Tibial nerve (tissue), 4 donors: ENCODE measurements around the gene GGTLC2. TPM values are rescaled to one million over a fixed set of nuclear protein-coding genes. Genes with fewer than 3 reads are reported as not detected.

ENCODE experiments used
- DNase-seq, 2 donors: peaks; one replicate each; pipeline ENCODE4 v3.0.0-alpha.2; 2019; ENCODE audit warnings: low spot score in 2 of 2
- H3K27ac ChIP-seq, 4 donors: fragments of 200-600 bp; sonication (generic) in 3 of 4; one replicate each; pipeline ENCODE4 v1.5.1; 2017 to 2019; ENCODE audit warnings: mild to moderate bottlenecking in 1 of 4
- H3K27me3 ChIP-seq, 2 donors: fragments of 200-600 bp; sonication (generic) in 1 of 2; one replicate each; pipeline versions ENCODE4 v1.5.1 to v1.6.0; 2017 to 2019
- H3K36me3 ChIP-seq, 3 donors: fragments of 200-600 bp; sonication (generic); one replicate each; pipeline ENCODE4 v1.5.1; 2018 to 2019
- H3K4me1 ChIP-seq, 4 donors: fragments of 200-600 bp; sonication (generic) in 3 of 4; one replicate each; pipeline ENCODE4 v1.5.1; 2017 to 2019
- H3K4me3 ChIP-seq, 4 donors: fragments of 200-600 bp; sonication (generic) in 3 of 4; one replicate each; pipeline ENCODE4 v1.5.1; 2017 to 2019; ENCODE audit warnings: mild to moderate bottlenecking in 1 of 4, moderate library complexity in 1 of 4
- H3K9me3 ChIP-seq, 4 donors: fragments of 200-600 bp; sonication (generic) in 3 of 4; one replicate each; pipeline ENCODE4 v1.5.1; 2017 to 2019
- EP300 ChIP-seq, 2 donors: sonication (generic); formaldehyde crosslinking; IDR thresholded peaks; one replicate each; pipeline ENCODE4 v1.6.1; 2017; ENCODE audit warnings: antibody characterized with exemption in 2 of 2, mild to moderate bottlenecking in 1 of 2
- POLR2A ChIP-seq, 2 donors: fragments of 450-650 bp; IDR thresholded peaks; one replicate each; pipeline ENCODE4 v1.6.1; 2017; ENCODE audit warnings: antibody characterized with exemption in 2 of 2, mild to moderate bottlenecking in 2 of 2, moderate library complexity in 2 of 2
- WGBS, 2 donors: methylation state at CpG; one replicate each; pipeline ENCODE4 v1.1.5; 2018; 5-methylcytosine and 5-hydroxymethylcytosine counted together
- total RNA-seq, 4 donors: library from RNA; depleted of rRNA; stranded (reverse); fragments of >200 nt; gene quantifications; one replicate each; pipeline ENCODE4 v1.1.0, GENCODE V29; 2016
- TF ChIP-seq, protein P1 (sequence below), 5 experiments: fragments of 200-600 bp in 3 of 5; fragments of 450-650 bp in 2 of 5; sonication (generic) in 3 of 5; IDR thresholded peaks; one replicate each; pipeline ENCODE4 v1.5.1; 2016 to 2019; ENCODE audit warnings: antibody characterized with exemption in 5 of 5, mild to moderate bottlenecking in 3 of 5, moderate library complexity in 2 of 5

Gene GGTLC2
- total RNA-seq, 4 donors from 2014 or later = not detected

DNA sequence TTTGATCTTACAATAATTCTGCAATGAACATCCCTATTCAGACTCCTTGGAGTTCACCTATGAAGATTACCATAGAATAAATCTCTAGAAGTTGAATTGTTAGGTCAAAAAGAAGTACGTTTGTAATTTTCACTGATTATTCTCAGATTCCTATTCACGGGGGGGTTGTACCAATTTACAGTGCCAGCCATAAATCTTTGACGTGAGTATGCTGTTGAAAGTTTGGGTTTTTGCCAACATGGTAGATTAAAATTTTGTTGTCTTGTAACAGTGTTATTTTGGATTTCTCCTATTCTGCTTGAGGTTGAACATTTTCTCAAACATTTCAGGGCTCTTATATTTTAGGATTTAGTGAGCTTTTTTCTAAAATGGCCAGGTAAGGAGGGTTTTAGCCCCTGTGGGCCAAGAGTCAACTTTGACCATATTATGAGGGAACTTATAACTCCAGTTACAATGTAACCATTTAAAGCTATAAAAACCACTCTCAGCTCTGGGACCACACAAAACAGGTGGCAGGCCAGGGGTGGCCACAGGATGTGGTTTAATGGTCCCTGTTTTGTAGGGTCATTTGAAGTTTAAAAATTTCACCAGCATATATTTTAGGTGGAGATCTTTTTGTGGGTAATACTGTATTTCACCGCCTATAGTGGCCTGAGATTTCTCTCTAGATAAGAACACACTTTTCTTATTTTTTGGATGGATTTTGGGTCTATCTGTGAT, 25.8 kb downstream of the GGTLC2 start:
- 79 to 85% methylated on average over 4 of the region's 4 CpGs for WGBS, 2 donors
- no peak overlapping the region for H3K27ac ChIP-seq
- H3K27me3 ChIP-seq = peaks cover 0 to 3% of the 10 kb centered on the region in 2 donors
- H3K36me3 ChIP-seq = no peaks in the 10 kb centered on the region
- no peaks in the 10 kb centered on the region for H3K4me1 ChIP-seq
- TF ChIP-seq, protein P1, sequence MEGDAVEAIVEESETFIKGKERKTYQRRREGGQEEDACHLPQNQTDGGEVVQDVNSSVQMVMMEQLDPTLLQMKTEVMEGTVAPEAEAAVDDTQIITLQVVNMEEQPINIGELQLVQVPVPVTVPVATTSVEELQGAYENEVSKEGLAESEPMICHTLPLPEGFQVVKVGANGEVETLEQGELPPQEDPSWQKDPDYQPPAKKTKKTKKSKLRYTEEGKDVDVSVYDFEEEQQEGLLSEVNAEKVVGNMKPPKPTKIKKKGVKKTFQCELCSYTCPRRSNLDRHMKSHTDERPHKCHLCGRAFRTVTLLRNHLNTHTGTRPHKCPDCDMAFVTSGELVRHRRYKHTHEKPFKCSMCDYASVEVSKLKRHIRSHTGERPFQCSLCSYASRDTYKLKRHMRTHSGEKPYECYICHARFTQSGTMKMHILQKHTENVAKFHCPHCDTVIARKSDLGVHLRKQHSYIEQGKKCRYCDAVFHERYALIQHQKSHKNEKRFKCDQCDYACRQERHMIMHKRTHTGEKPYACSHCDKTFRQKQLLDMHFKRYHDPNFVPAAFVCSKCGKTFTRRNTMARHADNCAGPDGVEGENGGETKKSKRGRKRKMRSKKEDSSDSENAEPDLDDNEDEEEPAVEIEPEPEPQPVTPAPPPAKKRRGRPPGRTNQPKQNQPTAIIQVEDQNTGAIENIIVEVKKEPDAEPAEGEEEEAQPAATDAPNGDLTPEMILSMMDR (IDR thresholded peaks at IDR 0.05) = no peak
- no peak for TF ChIP-seq POLR2A (IDR thresholded peaks at IDR 0.05)
- no peak for TF ChIP-seq EP300 (IDR thresholded peaks at IDR 0.05)
- H3K9me3 ChIP-seq = peaks cover 0 to 13% (median 0%) of the 10 kb centered on the region in 4 donors
- H3K4me3 ChIP-seq = no peak overlapping the region
- no peak for DNase-seq

GRCh38 chr22:22671506-22671905, 27.1 kb downstream of the GGTLC2 start:
- no peak overlapping the region for H3K4me3 ChIP-seq
- peaks cover 0 to 3% of the 10 kb centered on the region in 2 donors for H3K27me3 ChIP-seq
- 91 to 95% methylated on average over 1 of the region's 1 CpG for WGBS, 2 donors
- peaks cover 0 to 13% (median 0%) of the 10 kb centered on the region in 4 donors for H3K9me3 ChIP-seq
- no peak overlapping the region for H3K27ac ChIP-seq
- no peaks in the 10 kb centered on the region for H3K4me1 ChIP-seq
- no peak for TF ChIP-seq EP300 (IDR thresholded peaks at IDR 0.05)
- TF ChIP-seq POLR2A (IDR thresholded peaks at IDR 0.05) = no peak
- TF ChIP-seq, protein P1 (IDR thresholded peaks at IDR 0.05) = no peak
- no peaks in the 10 kb centered on the region for H3K36me3 ChIP-seq
- no peak for DNase-seq

DNA sequence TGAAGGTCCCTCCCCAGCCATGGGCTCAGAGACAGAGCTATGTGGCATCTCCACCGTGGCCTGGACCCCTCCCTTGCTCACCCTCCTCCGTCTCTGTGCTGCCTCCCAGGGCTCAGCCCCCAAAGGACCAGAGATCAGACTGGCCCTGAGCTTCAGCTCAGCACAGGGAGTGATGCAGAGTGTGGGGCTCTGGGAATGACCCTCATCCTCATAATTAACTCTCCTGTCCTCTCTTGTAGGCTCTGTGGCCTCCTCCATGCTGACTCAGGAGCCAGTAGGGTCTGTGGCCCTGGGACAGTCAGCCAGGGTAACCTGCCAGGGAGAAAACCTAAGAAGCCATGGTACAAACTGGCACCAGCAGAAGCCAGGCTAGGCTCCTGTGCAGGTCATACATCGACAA, 28.7 kb downstream of the GGTLC2 start:
- no peak overlapping the region for H3K27ac ChIP-seq
- WGBS, 2 donors = 47 to 82% methylated on average over 3 of the region's 3 CpGs
- TF ChIP-seq EP300 (IDR thresholded peaks at IDR 0.05) = no peak
- TF ChIP-seq, protein P1 (IDR thresholded peaks at IDR 0.05) = no peak
- TF ChIP-seq POLR2A (IDR thresholded peaks at IDR 0.05) = no peak
- H3K36me3 ChIP-seq = no peaks in the 10 kb centered on the region
- H3K9me3 ChIP-seq = peaks cover 0 to 13% (median 0%) of the 10 kb centered on the region in 4 donors
- H3K27me3 ChIP-seq = peaks cover 0 to 3% of the 10 kb centered on the region in 2 donors
- no peaks in the 10 kb centered on the region for H3K4me1 ChIP-seq
- H3K4me3 ChIP-seq = no peak overlapping the region
- no peak for DNase-seq

GRCh38 chr22:22673628-22674027, 29.2 kb downstream of the GGTLC2 start:
- DNase-seq = no peak
- H3K27ac ChIP-seq = no peak overlapping the region
- WGBS, 2 donors = 87 to 97% methylated on average over 2 of the region's 2 CpGs
- peaks cover 0 to 3% of the 10 kb centered on the region in 2 donors for H3K27me3 ChIP-seq
- H3K4me1 ChIP-seq = no peaks in the 10 kb centered on the region
- no peaks in the 10 kb centered on the region for H3K36me3 ChIP-seq
- TF ChIP-seq, protein P1 (IDR thresholded peaks at IDR 0.05) = no peak
- TF ChIP-seq EP300 (IDR thresholded peaks at IDR 0.05) (no peak), POLR2A (IDR thresholded peaks at IDR 0.05) (no peak)
- H3K9me3 ChIP-seq = peaks cover 0 to 13% (median 0%) of the 10 kb centered on the region in 4 donors
- no peak overlapping the region for H3K4me3 ChIP-seq

DNA sequence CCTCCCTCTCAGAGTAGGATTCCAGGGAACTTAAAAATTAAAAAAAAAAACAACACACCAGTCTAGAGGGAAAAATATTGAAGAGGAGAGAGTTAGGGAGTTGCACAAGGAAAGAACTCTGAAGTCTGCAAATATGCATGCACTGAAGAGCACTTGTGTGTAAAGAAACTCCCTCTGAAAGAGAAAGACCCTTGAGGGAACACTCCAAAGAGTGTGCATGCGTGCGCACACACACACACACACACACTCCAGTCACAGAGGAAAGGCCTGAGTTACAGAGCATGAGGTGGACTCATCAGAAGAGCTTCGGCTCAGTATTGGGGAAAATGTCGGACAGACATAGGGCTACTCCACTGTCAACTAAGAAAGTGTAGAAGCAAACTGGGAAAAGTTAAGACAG, 30.1 kb downstream of the GGTLC2 start:
- peaks cover 0 to 3% of the 10 kb centered on the region in 2 donors for H3K27me3 ChIP-seq
- H3K36me3 ChIP-seq = no peaks in the 10 kb centered on the region
- TF ChIP-seq, protein P1 (IDR thresholded peaks at IDR 0.05) = no peak
- TF ChIP-seq EP300 (IDR thresholded peaks at IDR 0.05) (no peak), POLR2A (IDR thresholded peaks at IDR 0.05) (no peak)
- DNase-seq = no peak
- peaks cover 0 to 13% (median 0%) of the 10 kb centered on the region in 4 donors for H3K9me3 ChIP-seq
- no peak overlapping the region for H3K4me3 ChIP-seq
- H3K27ac ChIP-seq = no peak overlapping the region
- H3K4me1 ChIP-seq = no peaks in the 10 kb centered on the region
- WGBS, 2 donors = 86 to 89% methylated on average over 4 of the region's 4 CpGs
